GM20431 (cell line): ENCODE results near the gene RASAL1.
"Not testable (repeated sequence)": the region's sequence is repeated elsewhere in the genome, so short reads cannot be mapped to it uniquely, and the experiment has no call there.

ENCODE experiments used
- in situ Hi-C: fragments of 300-500 bp; cut with MseI, MboI; formaldehyde crosslinking; loops from one replicate; pipeline ENCODE4 v1.15.0; 2020; ENCODE audit warnings: low sequenced_read_pairs; ENCODE audit not compliant: unreplicated experiment

RASAL1 gene

DNA sequence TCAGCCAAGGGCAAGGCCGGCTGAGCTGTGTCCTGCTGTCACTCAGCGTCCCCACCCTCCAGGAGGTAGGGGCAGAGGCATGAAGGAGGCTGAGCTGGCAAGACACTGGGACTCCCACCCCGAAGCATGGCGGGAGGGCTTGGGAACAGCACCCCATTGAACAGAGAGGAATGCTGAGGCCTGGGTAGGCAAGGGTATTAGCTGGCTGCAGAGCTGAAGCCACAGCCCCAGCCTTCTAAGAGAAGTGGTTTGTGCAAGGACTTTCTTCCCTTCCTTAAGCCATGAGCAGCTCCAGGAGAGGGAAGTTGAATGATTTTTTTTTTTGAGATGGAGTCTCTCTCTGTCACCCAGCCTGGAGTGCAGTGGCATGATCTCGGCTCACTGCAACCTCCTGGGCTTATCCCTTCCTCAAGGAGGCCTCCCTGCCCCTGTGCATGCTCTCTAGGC, 7.3 kb upstream of the RASAL1 start:
- in situ Hi-C loops, result no loop called here

DNA sequence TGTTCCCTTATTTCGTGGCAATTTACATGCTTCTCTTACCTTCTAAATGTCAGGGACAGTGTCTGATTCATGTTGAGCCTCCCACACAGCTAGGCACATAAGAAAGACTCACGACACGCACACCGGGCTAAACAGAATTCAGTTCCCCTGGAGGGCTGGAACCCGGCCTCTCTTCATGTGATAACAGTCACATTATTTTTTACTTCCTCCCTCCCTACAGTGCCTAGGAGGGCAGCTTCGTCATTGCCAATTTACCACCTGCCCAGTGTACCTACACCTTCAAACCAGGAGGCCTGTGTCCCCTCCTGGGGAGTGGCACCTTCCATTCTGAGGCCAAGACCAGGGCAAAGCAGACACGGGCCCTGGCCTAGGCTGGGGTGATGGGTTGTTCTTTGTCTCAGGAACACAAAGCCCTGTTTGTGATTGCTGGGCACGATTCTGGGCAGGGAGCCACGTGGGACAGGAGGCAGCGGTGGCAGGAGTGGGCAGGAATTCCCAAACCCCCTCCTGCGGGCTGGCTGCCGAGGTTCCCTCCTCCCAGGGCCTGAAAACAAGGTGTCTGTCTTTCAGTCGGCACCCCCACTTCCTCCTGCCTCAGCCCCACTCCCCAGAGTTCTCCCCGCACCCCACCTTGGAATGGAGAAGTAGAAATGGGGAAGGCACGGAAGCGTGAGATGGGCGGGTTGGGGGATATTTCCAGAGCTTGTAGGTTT, 6.8 kb upstream of the RASAL1 start:
- in situ Hi-C loops, result no loop called here

GRCh38 chr12:113141716-113142115, 6.2 kb upstream of the RASAL1 start:
- in situ Hi-C loops, result not testable (repeated sequence)

DNA sequence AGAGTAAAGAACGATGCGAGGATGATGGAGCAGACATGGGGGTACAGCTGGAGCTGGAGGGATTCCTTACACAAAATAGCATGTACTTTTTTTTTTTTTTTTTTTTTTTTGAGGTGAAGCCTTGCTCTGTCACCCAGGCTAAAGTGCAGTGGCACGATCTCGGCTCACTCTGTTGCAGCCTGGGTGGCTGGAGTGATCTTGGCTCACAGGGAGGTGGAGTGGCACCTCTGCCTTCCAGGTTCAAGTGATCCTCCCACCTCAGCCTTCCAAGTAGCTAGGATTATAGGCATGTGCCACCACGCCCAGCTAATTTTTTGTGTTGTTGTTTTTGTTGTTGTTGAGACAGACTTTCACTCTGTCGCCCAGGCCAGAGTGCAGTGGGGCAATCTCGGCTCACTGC, 5.1 kb upstream of the RASAL1 start:
- in situ Hi-C loops, result no loop called here

- in situ Hi-C loops, result no loop called here
Observed at GRCh38 chr12:113138826-113139225, 3.3 kb upstream of the RASAL1 start.

DNA sequence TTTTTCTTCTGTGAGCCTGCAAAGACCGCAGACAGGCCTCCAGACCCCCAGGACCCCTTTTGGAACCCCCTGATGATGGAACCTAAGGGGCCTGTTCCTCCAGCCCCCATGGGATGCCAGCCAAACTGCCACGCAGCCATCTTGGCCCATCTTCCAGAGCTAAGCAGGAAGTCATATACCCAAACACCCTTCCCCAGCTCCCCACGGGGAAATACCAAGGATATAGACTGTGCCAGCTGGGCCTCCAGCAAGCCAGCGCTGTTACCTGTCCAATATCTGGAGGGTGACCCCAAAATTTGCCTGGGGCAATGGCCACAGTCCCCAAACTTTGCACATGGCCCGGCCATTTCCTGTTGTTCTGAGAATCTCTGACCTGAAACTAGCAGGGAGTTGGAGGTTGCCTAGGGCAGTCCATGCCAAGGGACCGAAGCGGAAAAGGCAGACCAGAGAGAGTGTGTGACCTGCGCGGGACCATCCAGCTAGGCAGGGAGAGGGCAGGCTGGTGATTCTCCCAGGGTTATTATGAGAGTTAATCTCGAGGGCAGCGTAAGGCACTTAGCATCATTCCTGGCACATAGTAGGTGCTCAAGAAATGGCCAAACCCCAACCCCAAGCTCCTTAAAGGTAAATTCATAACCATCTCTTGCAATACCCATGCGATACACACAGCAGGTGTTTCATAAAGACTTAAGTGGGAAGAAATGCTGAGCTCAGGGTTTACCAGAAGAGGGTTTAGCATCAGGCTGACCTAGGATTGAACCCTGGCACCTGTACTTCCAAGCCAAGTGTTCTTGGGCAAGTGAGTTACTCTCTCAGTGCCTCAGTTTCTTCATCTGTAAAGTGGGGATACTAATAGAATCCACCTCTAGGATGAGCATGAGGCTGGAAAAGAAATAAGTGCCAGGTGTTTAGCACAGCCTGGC, 2.6 kb upstream of the RASAL1 start:
- in situ Hi-C loops, result no loop called here

DNA sequence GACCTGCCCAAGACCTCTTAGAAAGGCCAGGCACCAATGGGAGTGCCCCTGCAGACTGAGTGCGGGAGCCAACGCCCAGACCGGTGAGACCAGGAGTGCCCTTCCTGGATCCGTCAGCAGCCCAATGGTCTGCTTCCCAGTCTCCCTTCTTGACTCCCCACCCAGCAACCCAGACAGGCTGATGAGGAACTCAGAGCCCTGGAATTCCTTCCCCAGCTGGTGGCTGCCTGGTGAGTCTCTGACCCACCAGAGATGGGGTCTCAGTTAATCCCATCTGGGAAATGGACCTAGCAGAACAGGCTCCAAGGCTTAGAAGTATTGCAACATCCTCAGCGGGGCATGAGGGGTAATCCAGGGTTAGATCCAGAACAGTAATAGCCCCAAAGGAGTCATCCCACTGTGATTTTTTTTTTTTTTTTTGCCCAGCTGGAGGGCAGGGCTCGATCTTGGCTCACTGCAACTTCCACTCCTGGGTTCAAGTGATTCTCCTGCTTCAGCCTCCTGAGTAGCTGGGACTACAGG, 1.5 kb upstream of the RASAL1 start:
- in situ Hi-C loops, result no loop called here

GRCh38 chr12:113136128-113136989, 798 bp upstream of the RASAL1 start:
- in situ Hi-C loops, result no loop called here

DNA sequence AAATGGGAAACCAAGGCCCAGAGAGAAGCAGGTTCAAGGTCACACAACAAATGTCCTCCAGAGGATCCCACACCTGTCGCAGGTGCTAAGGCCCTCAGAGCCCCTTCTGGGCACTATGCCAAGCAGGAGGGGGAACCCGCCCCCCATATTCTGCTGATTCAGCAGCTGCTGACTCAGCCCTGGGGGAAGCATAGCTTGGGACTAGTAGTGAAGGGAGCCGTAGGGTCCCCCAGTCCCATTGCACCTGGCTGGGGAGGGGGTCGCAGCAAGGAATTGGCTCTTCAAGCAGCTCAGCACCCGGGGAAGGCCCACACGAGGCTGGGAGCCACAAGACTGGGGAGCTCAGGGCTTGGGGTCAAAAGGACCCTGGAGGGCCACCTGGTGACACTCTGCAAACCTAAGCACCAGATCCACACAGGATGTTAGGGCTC, 1.0 kb downstream of the RASAL1 start:
- in situ Hi-C loops, result no loop called here

DNA sequence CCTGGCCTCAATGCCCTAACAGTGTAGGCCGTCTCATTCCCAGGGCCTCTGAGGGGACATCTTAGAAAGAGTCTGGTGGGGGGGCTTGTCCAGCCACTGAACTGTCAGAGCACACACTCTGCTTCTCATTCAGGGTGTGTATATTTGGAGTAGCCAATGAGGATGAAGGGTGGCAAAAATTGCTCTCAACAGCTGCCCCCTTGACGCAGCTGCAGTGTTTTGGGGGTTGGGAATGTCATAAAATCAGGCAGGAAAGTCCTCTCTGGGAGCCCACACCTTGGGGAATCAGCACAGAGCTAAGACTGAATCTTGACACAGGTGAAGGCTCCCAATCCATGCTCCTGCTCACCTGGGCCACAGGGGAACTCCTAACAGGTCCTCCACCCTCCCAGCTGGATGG, 1.5 kb downstream of the RASAL1 start:
- in situ Hi-C loops, result no loop called here

GRCh38 chr12:113133666-113134065, 1.9 kb downstream of the RASAL1 start:
- in situ Hi-C loops, result no loop called here

DNA sequence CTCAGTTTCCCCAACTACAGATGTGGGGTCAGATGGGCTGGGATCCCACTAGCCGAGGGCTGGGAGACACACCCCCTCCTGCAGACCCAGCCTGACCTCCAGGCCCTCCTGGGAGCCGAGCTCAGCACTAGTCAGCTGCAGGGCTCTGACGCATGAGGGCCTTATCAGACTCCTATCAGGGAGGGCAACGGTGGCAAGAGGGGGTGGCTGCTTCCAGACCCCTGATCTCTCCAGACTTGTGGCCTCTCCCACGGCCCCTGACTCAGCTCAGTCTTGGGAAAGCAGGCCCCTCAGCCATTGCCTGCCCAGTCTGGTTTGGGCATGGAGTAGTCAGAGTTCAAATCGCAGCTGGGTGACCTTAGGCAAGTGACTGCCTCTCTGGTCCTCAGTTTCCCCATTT, 2.5 kb downstream of the RASAL1 start:
- in situ Hi-C loops, result no loop called here

DNA sequence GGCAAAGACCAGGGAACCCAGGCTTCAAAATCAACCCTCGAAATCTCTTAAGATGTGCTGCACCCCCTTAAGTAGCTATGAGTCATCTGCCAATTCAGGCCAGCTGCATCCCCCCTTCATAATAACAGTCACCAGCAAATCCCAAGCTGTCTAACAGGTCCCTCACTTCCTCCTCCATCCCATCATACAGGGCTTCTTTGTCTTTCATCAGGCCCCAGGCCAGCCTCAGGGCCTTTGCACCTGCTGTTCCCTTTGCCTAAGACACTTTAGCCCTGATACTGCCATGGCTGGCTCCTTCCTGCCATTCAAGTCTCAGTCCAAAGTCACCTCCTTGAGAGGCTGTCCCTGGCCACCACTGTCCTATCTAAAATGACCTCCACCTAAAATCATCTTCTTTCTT, 4.0 kb downstream of the RASAL1 start:
- in situ Hi-C loops, result no loop called here

DNA sequence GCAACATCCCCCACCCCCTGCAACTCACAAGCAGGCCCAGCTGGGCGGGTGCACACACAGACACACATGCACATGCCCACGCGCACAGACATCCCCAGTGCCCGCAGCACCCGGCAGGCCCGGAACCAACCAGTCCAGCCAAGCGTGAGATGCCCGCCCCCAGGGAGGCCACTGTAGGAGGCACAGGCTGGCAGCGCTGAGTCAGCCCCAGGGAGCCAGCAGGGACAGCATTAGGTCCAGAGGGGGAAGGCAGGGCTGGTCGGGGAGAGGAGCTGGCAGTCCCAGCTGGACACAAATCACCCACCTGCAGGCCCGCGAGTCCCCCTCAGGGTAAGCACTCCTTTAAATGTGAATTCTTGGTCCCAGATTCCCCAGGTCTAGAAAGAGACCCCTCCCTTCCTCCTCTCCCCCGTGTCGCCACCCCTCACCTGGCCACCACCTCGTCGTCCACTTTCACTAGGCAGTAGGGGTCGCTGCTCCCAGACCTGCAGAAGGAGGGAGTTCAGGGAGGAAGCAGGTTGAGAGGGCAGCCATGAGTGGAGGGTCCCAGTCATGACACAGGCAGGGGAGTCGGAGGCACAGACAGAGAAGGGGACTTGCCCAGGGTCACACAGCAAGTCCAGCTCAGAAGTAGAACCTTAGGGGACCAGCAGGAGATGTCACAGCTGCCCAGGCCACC, 5.0 kb downstream of the RASAL1 start:
- in situ Hi-C loops, result no loop called here

- in situ Hi-C loops, result no loop called here
Observed at GRCh38 chr12:113129664-113130456, 5.7 kb downstream of the RASAL1 start.

- in situ Hi-C loops, result no loop called here
Observed at GRCh38 chr12:113128802-113129663, 6.5 kb downstream of the RASAL1 start.

DNA sequence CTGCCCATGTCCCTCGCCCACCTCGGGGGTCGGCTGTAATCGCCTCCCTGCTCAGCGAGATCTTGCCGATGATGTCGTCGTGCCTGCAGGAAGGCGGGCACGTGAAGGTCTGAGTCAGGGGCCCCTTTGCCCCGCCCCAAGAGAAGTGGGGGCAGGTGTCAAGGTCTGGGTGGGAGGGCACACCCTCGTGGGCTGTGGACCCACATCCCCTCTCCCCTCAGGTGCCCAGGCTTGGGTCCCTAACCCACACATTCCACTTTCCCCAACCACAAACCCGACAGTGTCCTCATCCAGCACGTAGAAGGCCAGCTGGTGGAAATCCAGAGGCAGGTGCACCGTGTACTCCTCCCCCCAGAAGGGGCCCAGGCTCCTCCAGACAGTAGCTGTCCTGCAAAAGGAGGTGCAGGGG, 7.8 kb downstream of the RASAL1 start:
- in situ Hi-C loops, result no loop called here
